Measurements from ENCODE around the gene FMNL2.

The FMNL2 gene

GRCh38 chr2:152638056-152638455 lies 303.1 kb downstream of the FMNL2 start:
- Histone ChIP-seq H3K27ac (peak overlapping the region in 1 of 11 experiments; percentile 31; a peak in 1 of 22 replicates), H3K4me1 (peaks cover 0 to 13% (median 0%) of the 10 kb centered on the region in 10 experiments; a peak in 2 of 20 replicates), H4K20me1 (peaks cover 0 to 55% (median 5%) of the 10 kb centered on the region in 11 experiments; a peak in 7 of 22 replicates), H3K27me3 (no peaks in the 10 kb centered on the region), H3K4me2 (no peak overlapping the region), H3K9ac (peak overlapping the region in 1 of 11 experiments; percentile 18; a peak in 1 of 22 replicates), H3K4me3 (no peak overlapping the region), H3K9me3 (replicated peaks in 1 of 11) (no peaks in the 10 kb centered on the region), H3K36me3 (peaks cover 93 to 100% (median 99%) of the 10 kb centered on the region in 11 experiments)
- TF ChIP-seq Cebpa-rat (IDR thresholded peaks at IDR 0.05), result no peak

GRCh38 chr2:152638590-152638989 lies 303.6 kb downstream of the FMNL2 start:
- TF ChIP-seq Cebpa-rat (IDR thresholded peaks at IDR 0.05), result no peak
- peaks cover 93 to 100% (median 99%) of the 10 kb centered on the region in 11 experiments for H3K36me3 ChIP-seq
- peaks cover 0 to 13% (median 0%) of the 10 kb centered on the region in 10 experiments; a peak in 2 of 20 replicates for H3K4me1 ChIP-seq
- H3K27me3 ChIP-seq, result no peaks in the 10 kb centered on the region
- H3K9me3 ChIP-seq (replicated peaks in 1 of 11), result no peaks in the 10 kb centered on the region
- H4K20me1 ChIP-seq, result peaks cover 0 to 59% (median 5%) of the 10 kb centered on the region in 11 experiments; a peak in 7 of 22 replicates
- H3K4me3 ChIP-seq, result no peak overlapping the region
- H3K27ac ChIP-seq, result no peak overlapping the region
- H3K9ac ChIP-seq, result no peak overlapping the region
- H3K4me2 ChIP-seq, result no peak overlapping the region

GRCh38 chr2:152644189-152644873 lies 309.4 kb downstream of the FMNL2 start:
- Histone ChIP-seq H3K9me3 (replicated peaks in 1 of 11) (no peaks in the 10 kb centered on the region), H3K4me1 (no peaks in the 10 kb centered on the region; a peak in 1 of 20 replicates), H3K4me2 (no peak overlapping the region), H3K9ac (no peak overlapping the region), H3K36me3 (peaks cover 92 to 100% (median 98%) of the 10 kb centered on the region in 11 experiments), H3K27me3 (no peaks in the 10 kb centered on the region), H4K20me1 (peaks cover 4 to 65% (median 17%) of the 10 kb centered on the region in 11 experiments; a peak in 15 of 22 replicates), H3K4me3 (no peak overlapping the region), H3K27ac (no peak overlapping the region)
- TF ChIP-seq Cebpa-rat (IDR thresholded peaks at IDR 0.05), result no peak

- Histone ChIP-seq H3K9ac (no peak overlapping the region), H3K36me3 (peaks cover 91 to 100% (median 97%) of the 10 kb centered on the region in 11 experiments), H4K20me1 (peaks cover 4 to 54% (median 21%) of the 10 kb centered on the region in 11 experiments; a peak in 15 of 22 replicates), H3K27me3 (no peaks in the 10 kb centered on the region), H3K4me1 (no peaks in the 10 kb centered on the region; a peak in 1 of 20 replicates), H3K4me3 (no peak overlapping the region), H3K27ac (no peak overlapping the region), H3K9me3 (replicated peaks in 1 of 11) (no peaks in the 10 kb centered on the region), H3K4me2 (no peak overlapping the region)
- TF ChIP-seq Cebpa-rat (IDR thresholded peaks at IDR 0.05), result no peak
Measured at GRCh38 chr2:152646264-152646663, 311.3 kb downstream of the FMNL2 start.

- no peak for TF ChIP-seq Cebpa-rat (IDR thresholded peaks at IDR 0.05)
- no peaks in the 10 kb centered on the region; a peak in 1 of 20 replicates for H3K4me1 ChIP-seq
- no peak overlapping the region for H3K9ac ChIP-seq
- no peak overlapping the region for H3K4me3 ChIP-seq
- no peaks in the 10 kb centered on the region for H3K27me3 ChIP-seq
- H3K4me2 ChIP-seq, result no peak overlapping the region
- H3K9me3 ChIP-seq (replicated peaks in 1 of 11), result no peaks in the 10 kb centered on the region
- H3K36me3 ChIP-seq, result peaks cover 89 to 100% (median 97%) of the 10 kb centered on the region in 11 experiments
- no peak overlapping the region for H3K27ac ChIP-seq
- peaks cover 4 to 55% (median 21%) of the 10 kb centered on the region in 11 experiments; a peak in 15 of 22 replicates for H4K20me1 ChIP-seq
Measured at GRCh38 chr2:152646775-152647174, 311.8 kb downstream of the FMNL2 start.

GRCh38 chr2:152647552-152647951 lies 312.6 kb downstream of the FMNL2 start:
- Histone ChIP-seq H3K4me1 (no peaks in the 10 kb centered on the region; a peak in 1 of 20 replicates), H3K4me3 (no peak overlapping the region), H3K27me3 (no peaks in the 10 kb centered on the region), H3K9me3 (replicated peaks in 1 of 11) (no peaks in the 10 kb centered on the region), H3K27ac (no peak overlapping the region), H3K9ac (0 out of 22 replicates have a peak overlapping the region, but pooled peaks of 1 of the 11 experiments have one; percentile 4), H4K20me1 (peaks cover 4 to 52% (median 21%) of the 10 kb centered on the region in 11 experiments; a peak in 15 of 22 replicates), H3K36me3 (peaks cover 89 to 100% (median 97%) of the 10 kb centered on the region in 11 experiments), H3K4me2 (no peak overlapping the region)
- no peak for TF ChIP-seq Cebpa-rat (IDR thresholded peaks at IDR 0.05)

- no peaks in the 10 kb centered on the region for H3K27me3 ChIP-seq
- no peaks in the 10 kb centered on the region for H3K9me3 ChIP-seq (replicated peaks in 1 of 11)
- H3K4me2 ChIP-seq, result no peak overlapping the region
- no peaks in the 10 kb centered on the region; a peak in 1 of 20 replicates for H3K4me1 ChIP-seq
- peaks cover 86 to 100% (median 95%) of the 10 kb centered on the region in 11 experiments for H3K36me3 ChIP-seq
- H4K20me1 ChIP-seq, result peaks cover 4 to 48% (median 21%) of the 10 kb centered on the region in 11 experiments; a peak in 15 of 22 replicates
- no peak overlapping the region for H3K9ac ChIP-seq
- no peak overlapping the region for H3K27ac ChIP-seq
- TF ChIP-seq Cebpa-rat (IDR thresholded peaks at IDR 0.05), result no peak
- H3K4me3 ChIP-seq, result no peak overlapping the region
Measured at GRCh38 chr2:152648336-152648735, 313.4 kb downstream of the FMNL2 start.

GRCh38 chr2:152649997-152650396 lies 315.0 kb downstream of the FMNL2 start:
- Histone ChIP-seq H3K4me2 (no peak overlapping the region), H3K27me3 (no peaks in the 10 kb centered on the region), H3K9ac (no peak overlapping the region), H3K27ac (no peak overlapping the region), H3K4me3 (no peak overlapping the region), H3K36me3 (peaks cover 84 to 100% (median 95%) of the 10 kb centered on the region in 11 experiments), H3K4me1 (no peaks in the 10 kb centered on the region; a peak in 1 of 20 replicates), H4K20me1 (peaks cover 3 to 36% (median 13%) of the 10 kb centered on the region in 11 experiments; a peak in 14 of 22 replicates), H3K9me3 (replicated peaks in 1 of 11) (no peaks in the 10 kb centered on the region)
- TF ChIP-seq Cebpa-rat (IDR thresholded peaks at IDR 0.05), result no peak

GRCh38 chr2:152650768-152651371 lies 315.9 kb downstream of the FMNL2 start:
- Histone ChIP-seq H4K20me1 (peaks cover 0 to 28% (median 13%) of the 10 kb centered on the region in 11 experiments; a peak in 14 of 22 replicates), H3K27me3 (no peaks in the 10 kb centered on the region), H3K4me1 (no peaks in the 10 kb centered on the region; a peak in 1 of 20 replicates), H3K27ac (0 out of 22 replicates have a peak overlapping the region, but pooled peaks of 1 of the 11 experiments have one; percentile 2), H3K4me2 (no peak overlapping the region), H3K36me3 (peaks cover 84 to 100% (median 95%) of the 10 kb centered on the region in 11 experiments), H3K9ac (no peak overlapping the region), H3K4me3 (no peak overlapping the region), H3K9me3 (replicated peaks in 1 of 11) (no peaks in the 10 kb centered on the region)
- TF ChIP-seq Cebpa-rat (IDR thresholded peaks at IDR 0.05), result no peak
